Uterus (tissue), 4 donors: ENCODE measurements around the gene SLIT3. TPM values are rescaled to one million over a fixed set of nuclear protein-coding genes. Genes with fewer than 3 reads are reported as not detected.

ENCODE experiments used
- DNase-seq, 2 donors: peaks; one replicate each; pipeline ENCODE4 v3.0.0-alpha.2; 2019 to 2020
- H3K27ac ChIP-seq, 2 donors: fragments of 200-600 bp; sonication (generic); 1 replicate in 1 of 2; 2 replicates in 1 of 2; pipeline ENCODE4 v1.5.1; 2016 to 2018
- H3K27me3 ChIP-seq, 2 donors: fragments of 200-600 bp; sonication (generic); one replicate each; pipeline ENCODE4 v1.5.1; 2018 to 2019; ENCODE audit warnings: control low read depth in 1 of 2
- H3K36me3 ChIP-seq, 2 donors: fragments of 200-600 bp; sonication (generic); one replicate each; pipeline ENCODE4 v1.5.1; 2019; ENCODE audit warnings: control low read depth in 1 of 2
- H3K4me1 ChIP-seq, 2 donors: fragments of 200-600 bp; sonication (generic); one replicate each; pipeline ENCODE4 v1.5.1; 2018 to 2019; ENCODE audit warnings: control low read depth in 1 of 2
- H3K4me3 ChIP-seq, 2 donors: fragments of 200-600 bp; sonication (generic); 1 replicate in 1 of 2; 2 replicates in 1 of 2; pipeline ENCODE4 v1.5.1; 2018 to 2019; ENCODE audit warnings: mild to moderate bottlenecking in 1 of 2
- H3K9me3 ChIP-seq, 2 donors: fragments of 200-600 bp; sonication (generic); one replicate each; pipeline ENCODE4 v1.5.1; 2019; ENCODE audit warnings: control low read depth in 1 of 2
- CTCF ChIP-seq, 4 experiments: fragments of 200-600 bp in 2 of 4; fragments of 450-650 bp in 2 of 4; sonication (generic) in 2 of 4; IDR thresholded peaks; one replicate each; pipeline ENCODE4 v1.5.1; 2016 to 2019; ENCODE audit warnings: antibody characterized with exemption in 4 of 4, mild to moderate bottlenecking in 2 of 4, moderate library complexity in 1 of 4
- POLR2A ChIP-seq, 2 donors: fragments of 450-650 bp; IDR thresholded peaks; one replicate each; pipeline ENCODE4 v1.6.1; 2016; ENCODE audit warnings: antibody characterized with exemption in 2 of 2, mild to moderate bottlenecking in 1 of 2, moderate library complexity in 1 of 2
- intact Hi-C: fragments of 100-400 bp; cut with DNase I; formaldehyde crosslinking; loops from one replicate; pipeline ENCODE4 v1.15.1; 2023; ENCODE audit warnings: low total_unique reads
- total RNA-seq, 4 donors: library from RNA; depleted of rRNA in 3 of 4; stranded (reverse); fragments of >200 nt in 3 of 4; gene quantifications; one replicate each; pipeline versions ENCODE4 v1.1.0 to v1.2.4, GENCODE V29; 2014 to 2023
- donor health status: DM: yes; HTN: yes; CAD: no.

Gene SLIT3
- total RNA-seq, 4 donors from 2014 or later, result 9.4 to 62.2 (median 28.1) TPM

- DNase-seq, result no peak
- Histone ChIP-seq H3K27ac (no peak overlapping the region), H3K4me1 (no peaks in the 10 kb centered on the region), H3K36me3 (no peaks in the 10 kb centered on the region), H3K9me3 (no peaks in the 10 kb centered on the region), H3K4me3 (no peak overlapping the region), H3K27me3 (no peaks in the 10 kb centered on the region)
- TF ChIP-seq POLR2A (IDR thresholded peaks at IDR 0.05) (no peak), CTCF (IDR thresholded peaks at IDR 0.05) (no peak)
- intact Hi-C loops, result no loop called here
Observed at GRCh38 chr5:169095410-169095960, 205.5 kb downstream of the SLIT3 start.

GRCh38 chr5:169094586-169095409, 206.1 kb downstream of the SLIT3 start:
- H3K4me1 ChIP-seq, result no peaks in the 10 kb centered on the region
- TF ChIP-seq POLR2A (IDR thresholded peaks at IDR 0.05) (no peak), CTCF (IDR thresholded peaks at IDR 0.05) (no peak)
- no peaks in the 10 kb centered on the region for H3K36me3 ChIP-seq
- H3K27ac ChIP-seq, result no peak overlapping the region
- H3K27me3 ChIP-seq, result no peaks in the 10 kb centered on the region
- DNase-seq, result no peak
- no peaks in the 10 kb centered on the region for H3K9me3 ChIP-seq
- no peak overlapping the region for H3K4me3 ChIP-seq
- intact Hi-C loops, result no loop called here

GRCh38 chr5:169091396-169091980, 209.5 kb downstream of the SLIT3 start:
- DNase-seq, result no peak
- intact Hi-C loops, result no loop called here
- H3K27me3 ChIP-seq, result no peaks in the 10 kb centered on the region
- no peak for TF ChIP-seq POLR2A (IDR thresholded peaks at IDR 0.05)
- H3K4me3 ChIP-seq, result no peak overlapping the region
- H3K27ac ChIP-seq, result no peak overlapping the region
- H3K36me3 ChIP-seq, result no peaks in the 10 kb centered on the region
- no peaks in the 10 kb centered on the region for H3K4me1 ChIP-seq
- H3K9me3 ChIP-seq, result no peaks in the 10 kb centered on the region

GRCh38 chr5:169089343-169089742, 211.6 kb downstream of the SLIT3 start:
- no peak overlapping the region for H3K4me3 ChIP-seq
- no peaks in the 10 kb centered on the region for H3K4me1 ChIP-seq
- H3K36me3 ChIP-seq, result no peaks in the 10 kb centered on the region
- intact Hi-C loops, result no loop called here
- no peak overlapping the region for H3K27ac ChIP-seq
- H3K27me3 ChIP-seq, result no peaks in the 10 kb centered on the region
- TF ChIP-seq CTCF (IDR thresholded peaks at IDR 0.05), result no peak
- no peak for TF ChIP-seq POLR2A (IDR thresholded peaks at IDR 0.05)
- H3K9me3 ChIP-seq, result no peaks in the 10 kb centered on the region
- DNase-seq, result no peak

GRCh38 chr5:169088028-169088725, 212.8 kb downstream of the SLIT3 start:
- no peak overlapping the region for H3K4me3 ChIP-seq
- no peaks in the 10 kb centered on the region for H3K4me1 ChIP-seq
- H3K27me3 ChIP-seq, result no peaks in the 10 kb centered on the region
- intact Hi-C loops, result no loop called here
- H3K27ac ChIP-seq, result no peak overlapping the region
- TF ChIP-seq CTCF (IDR thresholded peaks at IDR 0.05), result no peak
- no peak for TF ChIP-seq POLR2A (IDR thresholded peaks at IDR 0.05)
- no peaks in the 10 kb centered on the region for H3K36me3 ChIP-seq
- DNase-seq, result no peak
- no peaks in the 10 kb centered on the region for H3K9me3 ChIP-seq
